Astrocyte (in vitro differentiated cells and primary cell): ENCODE measurements around the gene NRIP2. TPM values are rescaled to one million over a fixed set of nuclear protein-coding genes. Genes with fewer than 3 reads are reported as not detected.
A peak's percentile ranks its signal among the peaks of the same experiment; 100 is the strongest.

Experiments
- DNase-seq: peaks from one replicate; pipeline ENCODE4 v3.0.0-alpha.2; 2010; ENCODE audit warnings: low read depth
- FAIRE-seq: peaks from 2 replicates; lab custom pipeline; 2011; peaks lifted over from hg19 to GRCh38; lab: Jason Lieb, UNC
- H2AFZ ChIP-seq: 2 replicates; pipeline ENCODE4 v1.6.0; 2012; ENCODE audit warnings: low read depth, low read length, inconsistent platforms
- H3K27ac ChIP-seq: 2 replicates; pipeline ENCODE4 v1.5.1; 2011; ENCODE audit warnings: low read depth, low read length, inconsistent platforms
- H3K27me3 ChIP-seq: 2 replicates; pipeline ENCODE4 v1.6.0; 2011; ENCODE audit warnings: low read length, inconsistent platforms; ENCODE audit not compliant: insufficient read depth
- H3K36me3 ChIP-seq: 2 replicates; pipeline ENCODE4 v1.5.1; 2011; ENCODE audit warnings: low read length, inconsistent platforms; ENCODE audit not compliant: insufficient read depth
- H3K4me1 ChIP-seq: 2 replicates; pipeline ENCODE4 v1.5.1; 2011; ENCODE audit warnings: low read length, inconsistent platforms; ENCODE audit not compliant: insufficient read depth
- H3K4me2 ChIP-seq: 2 replicates; pipeline ENCODE4 v1.6.0; 2012; ENCODE audit warnings: low read length, inconsistent platforms
- H3K4me3 ChIP-seq: 2 replicates; pipeline ENCODE4 v1.5.1; 2011; ENCODE audit warnings: low read depth, mild to moderate bottlenecking, low read length, inconsistent platforms; ENCODE audit not compliant: insufficient read depth
- H3K79me2 ChIP-seq: 2 replicates; pipeline ENCODE4 v1.6.0; 2012; ENCODE audit warnings: mild to moderate bottlenecking, low read length, inconsistent platforms; ENCODE audit not compliant: insufficient read depth
- H3K9ac ChIP-seq: 2 replicates; pipeline ENCODE4 v1.6.0; 2012; ENCODE audit warnings: mild to moderate bottlenecking, low read length, inconsistent platforms
- H3K9me3 ChIP-seq: 2 replicates; pipeline ENCODE4 v1.5.1; 2012; ENCODE audit warnings: low read depth, mild to moderate bottlenecking, low read length, inconsistent platforms; ENCODE audit not compliant: insufficient read depth
- H4K20me1 ChIP-seq: 2 replicates; pipeline ENCODE4 v1.6.0; 2012; ENCODE audit warnings: low read length, inconsistent platforms; ENCODE audit not compliant: insufficient read depth
- H3K27ac Mint-ChIP-seq: one replicate; pipeline ENCODE4 v1.8.0; 2021; ENCODE audit warnings: mild to moderate bottlenecking, mixed read lengths; ENCODE audit not compliant: unreplicated experiment
- H3K27me3 Mint-ChIP-seq: one replicate; pipeline ENCODE4 v1.8.0; 2021; ENCODE audit warnings: low read depth, mixed read lengths; ENCODE audit not compliant: unreplicated experiment
- H3K36me3 Mint-ChIP-seq: one replicate; pipeline ENCODE4 v1.8.0; 2021; ENCODE audit warnings: low read depth, mixed read lengths; ENCODE audit not compliant: unreplicated experiment
- H3K4me1 Mint-ChIP-seq: one replicate; pipeline ENCODE4 v1.8.0; 2021; ENCODE audit warnings: low read depth, mixed read lengths; ENCODE audit not compliant: unreplicated experiment
- H3K4me3 Mint-ChIP-seq: one replicate; pipeline ENCODE4 v1.8.0; 2021; ENCODE audit warnings: mild to moderate bottlenecking, moderate library complexity, mixed read lengths; ENCODE audit not compliant: unreplicated experiment
- H3K9me3 Mint-ChIP-seq: one replicate; pipeline ENCODE4 v1.8.0; 2021; ENCODE audit warnings: mild to moderate bottlenecking, mixed read lengths; ENCODE audit not compliant: unreplicated experiment
- CTCF ChIP-seq: IDR thresholded peaks from 2 replicates; pipeline ENCODE4 v1.5.1; 2011; ENCODE audit warnings: low read depth, mild to moderate bottlenecking, inconsistent platforms, low read length, moderate library complexity; ENCODE audit not compliant: insufficient read depth
- EZH2 ChIP-seq: IDR thresholded peaks from 2 replicates; pipeline ENCODE4 v1.6.1; 2012; ENCODE audit warnings: mild to moderate bottlenecking, low read length, inconsistent platforms; ENCODE audit not compliant: insufficient read depth
- total RNA-seq: library from RNA; stranded (reverse); gene quantifications from 2 replicates; pipeline ENCODE4 v1.2.1, GENCODE V29; 2021

The NRIP2 gene
- total RNA-seq, 1 donor from 2014 or later: not detected

GRCh38 chr12:2853626-2854025 is 18.8 kb upstream of the NRIP2 start:
- H3K27ac ChIP-seq: no peak overlapping the region
- H3K9ac ChIP-seq: no peak overlapping the region
- TF ChIP-seq CTCF (peak; percentile 79), EZH2 (no peak)
- H3K36me3 ChIP-seq: no peaks in the 10 kb centered on the region
- no peak overlapping the region for H2AFZ ChIP-seq
- H3K4me1 ChIP-seq: peaks cover 9% of the 10 kb centered on the region
- H3K4me3 Mint-ChIP-seq: peak overlapping the region; percentile 16
- no peaks in the 10 kb centered on the region for H3K9me3 ChIP-seq
- H3K4me2 ChIP-seq: no peak overlapping the region
- peaks cover 15% of the 10 kb centered on the region for H3K4me1 Mint-ChIP-seq
- H3K27me3 ChIP-seq: no peaks in the 10 kb centered on the region
- H3K27ac Mint-ChIP-seq: no peak overlapping the region
- H3K79me2 ChIP-seq: no peaks in the 10 kb centered on the region
- H3K4me3 ChIP-seq: no peak overlapping the region
- DNase-seq (peak; percentile 49), FAIRE-seq (peak; percentile 23)
- H3K36me3 Mint-ChIP-seq: peaks cover 5% of the 10 kb centered on the region
- H4K20me1 ChIP-seq: no peaks in the 10 kb centered on the region
- no peaks in the 10 kb centered on the region for H3K9me3 Mint-ChIP-seq
- peaks cover 1% of the 10 kb centered on the region for H3K27me3 Mint-ChIP-seq

GRCh38 chr12:2851931-2852330 is 17.1 kb upstream of the NRIP2 start:
- Mint-ChIP-seq H3K9me3 (no peaks in the 10 kb centered on the region), H3K27me3 (no peaks in the 10 kb centered on the region), H3K27ac (no peak overlapping the region), H3K4me1 (peaks cover 18% of the 10 kb centered on the region), H3K4me3 (no peak overlapping the region), H3K36me3 (peaks cover 5% of the 10 kb centered on the region)
- no peak for FAIRE-seq
- no peak overlapping the region for H3K9ac ChIP-seq
- H3K9me3 ChIP-seq: no peaks in the 10 kb centered on the region
- no peaks in the 10 kb centered on the region for H3K36me3 ChIP-seq
- H3K4me1 ChIP-seq: peaks cover 9% of the 10 kb centered on the region
- no peaks in the 10 kb centered on the region for H3K79me2 ChIP-seq
- no peak for TF ChIP-seq EZH2
- no peaks in the 10 kb centered on the region for H3K27me3 ChIP-seq
- no peak overlapping the region for H3K4me2 ChIP-seq
- no peaks in the 10 kb centered on the region for H4K20me1 ChIP-seq
- H3K4me3 ChIP-seq: no peak overlapping the region
- no peak overlapping the region for H3K27ac ChIP-seq
- no peak for DNase-seq
- no peak overlapping the region for H2AFZ ChIP-seq

DNA sequence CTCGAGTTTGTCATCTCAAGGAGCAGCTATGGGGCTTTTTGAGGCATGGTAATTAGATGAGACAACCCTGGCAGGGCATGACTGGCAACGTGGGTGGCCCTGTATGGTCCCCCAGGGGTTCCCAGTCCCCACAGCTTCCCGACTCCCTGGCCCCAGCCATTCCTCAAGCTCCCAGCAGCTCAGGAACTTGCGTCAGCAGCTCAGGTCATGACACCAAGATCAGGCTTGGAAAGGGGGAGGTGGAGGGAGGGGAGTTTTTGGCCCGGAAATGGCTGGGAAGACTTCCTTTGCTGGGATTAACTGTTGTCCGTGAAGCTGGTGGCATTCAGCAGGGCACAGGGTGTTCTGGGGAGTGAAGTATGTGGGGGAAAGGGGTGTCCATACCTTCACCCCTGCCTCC is 10.4 kb upstream of the NRIP2 start:
- Histone ChIP-seq H3K27me3 (no peaks in the 10 kb centered on the region), H4K20me1 (no peaks in the 10 kb centered on the region), H3K9ac (peak overlapping the region; percentile 37), H3K27ac (no peak overlapping the region), H3K4me3 (no peak overlapping the region), H3K4me1 (peaks cover 21% of the 10 kb centered on the region), H3K36me3 (no peaks in the 10 kb centered on the region), H3K4me2 (peak overlapping the region; percentile 60), H3K9me3 (no peaks in the 10 kb centered on the region), H2AFZ (peak overlapping the region; percentile 22), H3K79me2 (no peaks in the 10 kb centered on the region)
- Mint-ChIP-seq H3K36me3 (peaks cover 3% of the 10 kb centered on the region), H3K27me3 (no peaks in the 10 kb centered on the region), H3K27ac (no peak overlapping the region), H3K4me1 (peaks cover 26% of the 10 kb centered on the region), H3K9me3 (no peaks in the 10 kb centered on the region), H3K4me3 (no peak overlapping the region)
- DNase-seq (peak; percentile 30), FAIRE-seq (no peak)
- TF ChIP-seq EZH2 (no peak), CTCF (no peak)
